Activated CD8-positive, alpha-beta T cell treated with anti-CD3 and anti-CD28 coated beads for 36 hours (primary cell): ENCODE results near the gene CASR. TPM values are rescaled to one million over a fixed set of nuclear protein-coding genes. Genes with fewer than 3 reads are reported as not detected.
A peak's percentile ranks its signal among the peaks of the same experiment; 100 is the strongest.

Experiments
- ATAC-seq: fragments of 200-7000 bp; cut with Tn5 transposase; one replicate; pipeline ENCODE4 v1.10.0; 2021; ENCODE audit warnings: mild to moderate bottlenecking, moderate library complexity
- CTCF ChIA-PET: fragments of 350-600 bp; sonication (Branson Sonifier 250); formaldehyde crosslinking; loops from one replicate; lab custom pipeline; 2021; ENCODE audit warnings: antibody characterized with exemption; lab: Charles Lee
- POLR2A ChIA-PET: fragments of 350-600 bp; sonication (Branson Sonifier 250); formaldehyde crosslinking; loops from one replicate; lab custom pipeline; 2021; ENCODE audit warnings: antibody characterized with exemption; lab: Charles Lee
- DNase-seq: peaks from one replicate; pipeline ENCODE4 v3.0.0-alpha.2; 2020
- H3K27ac Mint-ChIP-seq: one replicate; pipeline ENCODE4 v1.8.0; 2021; ENCODE audit warnings: mild to moderate bottlenecking, mixed read lengths
- H3K27me3 Mint-ChIP-seq: one replicate; pipeline ENCODE4 v1.8.0; 2021; ENCODE audit warnings: mixed read lengths
- H3K36me3 Mint-ChIP-seq: one replicate; pipeline ENCODE4 v1.8.0; 2021; ENCODE audit warnings: low read depth, mixed read lengths
- H3K4me1 Mint-ChIP-seq: one replicate; pipeline ENCODE4 v1.8.0; 2021; ENCODE audit warnings: low read depth, mixed read lengths
- H3K4me3 Mint-ChIP-seq: one replicate; pipeline ENCODE4 v1.8.0; 2021; ENCODE audit warnings: mild to moderate bottlenecking, moderate library complexity, mixed read lengths
- H3K9me3 Mint-ChIP-seq: one replicate; pipeline ENCODE4 v1.8.0; 2021; ENCODE audit warnings: mixed read lengths
- CTCF ChIP-seq: fragments of 200-600 bp; IDR thresholded peaks from one replicate; pipeline ENCODE4 v1.8.0; 2022; ENCODE audit warnings: antibody characterized with exemption, mild to moderate bottlenecking
- intact Hi-C: fragments of 100-400 bp; cut with micrococcal nuclease; formaldehyde crosslinking; loops from one replicate; pipeline ENCODE4 v1.10.0; 2022
- total RNA-seq, 2 experiments: library from RNA; stranded (reverse); gene quantifications; one replicate each; pipeline ENCODE4 v1.2.3, GENCODE V29; 2021

Gene CASR
- total RNA-seq, 2 experiments from 2014 or later, result not detected

DNA sequence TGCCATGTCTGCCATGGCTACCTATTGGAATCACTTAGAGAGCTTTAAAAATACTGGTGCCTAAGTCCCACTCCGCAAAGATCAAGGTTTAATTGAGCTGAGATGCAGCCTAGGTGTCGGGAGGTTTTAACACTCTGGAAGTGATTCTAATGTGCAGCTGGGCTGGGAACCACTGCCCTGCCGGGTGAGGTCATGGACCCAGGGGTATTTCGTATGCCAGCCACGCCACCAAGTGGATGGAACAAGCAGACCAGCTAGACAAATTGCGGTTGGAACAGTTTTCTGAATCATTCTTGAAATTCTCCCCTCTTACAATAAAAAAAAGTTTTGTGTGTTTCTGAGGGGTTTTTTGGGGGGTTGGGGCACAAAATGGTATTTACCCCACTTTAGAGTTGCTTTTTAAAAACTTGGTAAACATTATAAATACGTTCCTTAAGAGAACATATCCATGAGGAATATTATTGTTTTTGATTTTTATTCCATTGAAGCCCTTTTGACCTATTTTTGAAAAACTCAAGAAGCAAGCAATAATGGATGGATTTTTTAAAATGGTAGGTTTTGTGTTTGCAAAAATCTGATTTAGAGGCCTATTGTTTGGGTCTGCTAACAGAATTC, 75.4 kb downstream of the CASR start:
- peak overlapping the region; percentile 43 for H3K27ac Mint-ChIP-seq
- intact Hi-C loops, result loop anchor here (1.0 to 5.0 kb wide), 3 partner anchors 38 to 712 kb away; partner anchors contain the start of gene POLQ
- H3K36me3 Mint-ChIP-seq, result no peaks in the 10 kb centered on the region
- H3K27me3 Mint-ChIP-seq, result peaks cover 3% of the 10 kb centered on the region
- ATAC-seq (peak; percentile 91), DNase-seq (peak; percentile 86)
- POLR2A ChIA-PET, result no interaction called here
- H3K9me3 Mint-ChIP-seq, result no peaks in the 10 kb centered on the region
- TF ChIP-seq CTCF, result peak; percentile 71
- CTCF ChIA-PET, result interaction anchor here (0.8 to 3.6 kb wide), 10 partner anchors 9 to 713 kb away, joined by 3 to 53 read pairs (median 4); partner anchors contain the start of gene POLQ
- H3K4me1 Mint-ChIP-seq, result peaks cover 21% of the 10 kb centered on the region
- no peak overlapping the region for H3K4me3 Mint-ChIP-seq

DNA sequence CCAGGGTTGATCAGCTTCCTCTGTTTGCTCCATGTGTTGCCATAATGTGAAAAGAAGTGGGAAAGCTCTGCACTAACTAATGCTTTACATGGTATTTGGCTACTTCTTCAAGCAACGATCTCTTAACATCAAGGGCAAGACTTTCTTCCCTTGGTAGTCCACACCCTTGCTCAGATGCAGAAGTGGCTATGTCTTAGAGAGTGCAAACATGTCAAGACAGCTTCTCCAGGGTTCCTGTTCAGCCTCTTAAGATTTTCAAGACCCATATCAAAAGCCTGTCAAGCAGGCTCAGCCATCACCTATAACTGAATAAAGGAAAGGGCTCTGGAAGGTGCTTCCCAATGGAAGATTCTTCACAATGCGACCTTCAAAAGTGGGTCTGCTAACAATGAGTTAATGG, 76.7 kb downstream of the CASR start:
- no peaks in the 10 kb centered on the region for H3K36me3 Mint-ChIP-seq
- no peak for TF ChIP-seq CTCF
- CTCF ChIA-PET, result interaction anchor here (1.1 to 3.6 kb wide), 6 partner anchors 11 to 714 kb away, joined by 3 to 53 read pairs (median 8); no protein-coding TSS in a partner anchor
- peaks cover 9% of the 10 kb centered on the region for H3K27me3 Mint-ChIP-seq
- ATAC-seq (no peak), DNase-seq (no peak)
- POLR2A ChIA-PET, result no interaction called here
- no peak overlapping the region for H3K27ac Mint-ChIP-seq
- H3K4me1 Mint-ChIP-seq, result peaks cover 16% of the 10 kb centered on the region
- no peak overlapping the region for H3K4me3 Mint-ChIP-seq
- intact Hi-C loops, result no loop called here
- no peaks in the 10 kb centered on the region for H3K9me3 Mint-ChIP-seq

DNA sequence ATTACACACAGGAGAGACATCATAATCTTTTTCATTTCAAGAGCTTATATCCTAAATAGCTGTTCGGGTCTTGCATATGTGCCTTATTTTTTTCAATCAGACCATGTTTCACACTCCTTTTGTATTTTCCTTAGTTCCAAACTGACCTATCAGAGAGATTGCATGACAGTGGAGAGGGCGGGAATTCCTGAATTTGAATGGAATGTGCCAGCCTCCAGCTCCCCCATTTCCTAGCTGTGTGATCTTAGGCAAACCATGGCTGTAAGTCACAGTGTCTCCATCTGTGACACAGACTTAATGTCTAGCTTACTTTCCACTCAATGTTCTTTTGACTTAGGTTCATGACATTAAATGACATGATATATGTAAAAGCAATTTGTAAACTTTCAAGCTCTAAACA, 79.6 kb downstream of the CASR start:
- CTCF ChIA-PET, result interaction anchor here (0.7 to 1.9 kb wide), 8 partner anchors 10 to 162 kb away, joined by 3 to 7 read pairs (median 4); no protein-coding TSS in a partner anchor
- H3K4me1 Mint-ChIP-seq, result peaks cover 18% of the 10 kb centered on the region
- peaks cover 9% of the 10 kb centered on the region for H3K27me3 Mint-ChIP-seq
- intact Hi-C loops, result no loop called here
- H3K36me3 Mint-ChIP-seq, result no peaks in the 10 kb centered on the region
- POLR2A ChIA-PET, result no interaction called here
- H3K27ac Mint-ChIP-seq, result no peak overlapping the region
- TF ChIP-seq CTCF, result no peak
- DNase-seq (no peak), ATAC-seq (no peak)
- H3K4me3 Mint-ChIP-seq, result no peak overlapping the region
- H3K9me3 Mint-ChIP-seq, result no peaks in the 10 kb centered on the region

DNA sequence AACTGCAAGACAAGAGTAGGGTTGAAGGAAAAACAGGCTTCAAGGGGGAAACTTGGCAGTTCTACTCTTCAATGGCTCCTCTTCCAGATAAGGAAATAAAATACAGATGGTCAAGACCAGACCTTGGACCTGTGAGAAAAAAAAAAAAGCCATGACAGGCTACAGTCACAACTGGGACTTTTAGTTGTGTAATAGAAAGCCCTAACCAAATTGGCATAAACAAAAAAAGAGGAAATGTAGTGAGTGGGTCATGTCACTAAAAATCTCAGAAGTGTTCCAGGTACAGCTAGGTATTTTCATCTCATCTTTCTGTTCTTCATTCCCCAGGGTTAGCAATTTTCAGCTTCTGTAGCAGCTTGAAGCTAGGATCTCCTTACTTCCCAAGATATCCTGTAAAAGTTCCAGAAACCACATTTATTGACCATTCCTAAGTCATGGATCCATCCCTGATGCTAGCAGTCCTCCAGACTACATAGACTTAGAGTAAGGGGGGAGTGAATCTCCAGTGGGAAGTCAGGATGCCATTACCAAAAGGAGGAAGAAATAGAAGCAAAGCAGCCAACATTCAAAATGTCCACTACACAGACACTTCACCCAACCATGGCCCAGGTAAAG, 80.6 kb downstream of the CASR start:
- ChIA-PET CTCF (interaction anchor here (0.7 to 1.9 kb wide), 6 partner anchors 11 to 163 kb away, joined by 3 to 5 read pairs (median 4); no protein-coding TSS in a partner anchor), POLR2A (interaction anchor here (0.6 kb wide), 1 partner anchor 85 kb away, joined by 4 read pairs; no protein-coding TSS in a partner anchor)
- intact Hi-C loops, result no loop called here

More for the DNA sequence above, 80.6 kb downstream of the CASR start:
- DNase-seq, result no peak
- Mint-ChIP-seq H3K36me3 (no peaks in the 10 kb centered on the region), H3K27me3 (peaks cover 9% of the 10 kb centered on the region), H3K9me3 (no peaks in the 10 kb centered on the region), H3K4me1 (peaks cover 10% of the 10 kb centered on the region), H3K27ac (no peak overlapping the region), H3K4me3 (no peak overlapping the region)
- TF ChIP-seq CTCF, result no peak
- no peak for ATAC-seq
